K562 (cell line): ENCODE measurements around the gene LZTR1. TPM values are rescaled to one million over a fixed set of nuclear protein-coding genes. Genes with fewer than 3 reads are reported as not detected.

Experiments
- CBFA2T3 ChIP-seq: fragments of 450-650 bp; IDR thresholded peaks from 2 replicates; pipeline ENCODE4 v1.6.1; 2017
- CBX3 ChIP-seq, 2 experiments: IDR thresholded peaks; 1 replicate in 1 of 2; 2 replicates in 1 of 2; pipeline ENCODE4 v1.6.1; 2012; ENCODE audit warnings: inconsistent platforms in 2 of 2, low read length in 2 of 2, borderline replicate concordance in 1 of 2, control low read depth in 1 of 2
- DPF2 ChIP-seq: fragments of 450-650 bp; IDR thresholded peaks from 2 replicates; pipeline ENCODE4 v1.6.1; 2016
- HMGN3 ChIP-seq: IDR thresholded peaks from 2 replicates; pipeline ENCODE4 v1.6.1; 2011; ENCODE audit warnings: borderline replicate concordance, low read depth, mild to moderate bottlenecking, mixed read lengths, low read length; ENCODE audit not compliant: insufficient read length; ENCODE audit errors: extremely low read depth
- JUND ChIP-seq, 2 experiments: IDR thresholded peaks; 2 replicates in 1 of 2; 3 replicates in 1 of 2; pipeline ENCODE4 v1.6.1; 2011; ENCODE audit warnings: borderline replicate concordance in 2 of 2, low read depth in 2 of 2, low read length in 2 of 2, improper control_type of control experiment in 1 of 2, missing biosample characterization in 1 of 2, missing genetic modification characterization in 1 of 2, missing genetic modification reagents in 1 of 2
- MED1 ChIP-seq: sonication (generic); formaldehyde crosslinking; IDR thresholded peaks from 2 replicates; pipeline ENCODE4 v1.8.1; 2023; ENCODE audit warnings: missing genetic modification reagents, borderline replicate concordance
- MYBL2 ChIP-seq, 2 experiments: fragments of 450-650 bp in 1 of 2; sonication (generic) in 1 of 2; formaldehyde crosslinking in 1 of 2; IDR thresholded peaks; 2 replicates each; pipeline versions ENCODE4 v1.6.1 to v1.8.1; 2017 to 2022; ENCODE audit warnings: borderline replicate concordance in 1 of 2, inconsistent platforms in 1 of 2, low read depth in 1 of 2, mild to moderate bottlenecking in 1 of 2, missing genetic modification reagents in 1 of 2, moderate library complexity in 1 of 2
- SETDB1 ChIP-seq: IDR thresholded peaks from one replicate; pipeline ENCODE4 v1.6.1; 2012; ENCODE audit warnings: low read length, control low read depth, inconsistent platforms
- SPI1 ChIP-seq: IDR thresholded peaks from 2 replicates; pipeline ENCODE4 v1.6.1; 2011; ENCODE audit warnings: low read depth, low read length, control low read depth, borderline replicate concordance
- STAT5A ChIP-seq: IDR thresholded peaks from 2 replicates; pipeline ENCODE4 v1.6.1; 2012; ENCODE audit warnings: low read length, inconsistent platforms, borderline replicate concordance
- ZKSCAN8 ChIP-seq: fragments of 200-800 bp; sonication (Bioruptor generic); IDR thresholded peaks from 2 replicates; pipeline ENCODE4 v1.6.1; 2016; ENCODE audit warnings: missing genetic modification characterization, missing compliant biosample characterization
- ZNF175 ChIP-seq: fragments of 200-800 bp; sonication (Bioruptor generic); IDR thresholded peaks from 2 replicates; pipeline ENCODE4 v1.6.1; 2016; ENCODE audit warnings: low read depth, mild to moderate bottlenecking, missing genetic modification characterization, missing compliant biosample characterization
- ZNF586 ChIP-seq: fragments of 450-650 bp; formaldehyde crosslinking; conservative IDR thresholded peaks from 2 replicates; pipeline ENCODE4 v1.4.0; 2020; ENCODE audit warnings: mild to moderate bottlenecking, moderate library complexity
- polyA plus RNA-seq, 8 experiments: library from polyadenylated mRNA; depleted of rRNA in 4 of 8; stranded (reverse) in 5 of 8; unstranded in 3 of 8; fragments of >200 nt; fragmentation: Nextera tagmentation in 2 of 8; fragmentation: Illumina TruSeq in 1 of 8; extraction: Ambion mirVana in 2 of 8; extraction: Trizol in 1 of 8; gene quantifications; 2 replicates each; pipeline versions ENCODE4 v1.2.1 to v1.2.3, GENCODE V29; 2011 to 2014; ENCODE audit warnings: inconsistent platforms in 1 of 8, missing spikeins in 1 of 8
- total RNA-seq, 7 experiments: library from RNA; depleted of rRNA in 6 of 7; stranded (reverse); fragments of >200 nt in 6 of 7; fragmentation: Illumina TruSeq in 2 of 7; extraction: Trizol in 2 of 7; gene quantifications; 2 replicates each; pipeline versions ENCODE4 v1.2.1 to v1.2.3, GENCODE V29; 2011 to 2021; ENCODE audit warnings: low replicate concordance in 1 of 7
- TF ChIP-seq, protein P1 (sequence below): fragments of 250-450 bp; sonication (Bioruptor Pico); IDR thresholded peaks from 2 replicates; pipeline ENCODE4 v1.4.0; 2020
- TF ChIP-seq, protein P2 (sequence below): sonication (generic); formaldehyde crosslinking; IDR thresholded peaks from 2 replicates; pipeline ENCODE4 v1.8.0; 2022; ENCODE audit warnings: mild to moderate bottlenecking, missing genetic modification reagents

The LZTR1 gene
- total and polyA plus RNA-seq, 9 of the 15 experiments (the other 6 are each of a cell fraction or from before 2014, with no cell fraction given), result 2.2 to 135 (median 63.0) TPM

DNA sequence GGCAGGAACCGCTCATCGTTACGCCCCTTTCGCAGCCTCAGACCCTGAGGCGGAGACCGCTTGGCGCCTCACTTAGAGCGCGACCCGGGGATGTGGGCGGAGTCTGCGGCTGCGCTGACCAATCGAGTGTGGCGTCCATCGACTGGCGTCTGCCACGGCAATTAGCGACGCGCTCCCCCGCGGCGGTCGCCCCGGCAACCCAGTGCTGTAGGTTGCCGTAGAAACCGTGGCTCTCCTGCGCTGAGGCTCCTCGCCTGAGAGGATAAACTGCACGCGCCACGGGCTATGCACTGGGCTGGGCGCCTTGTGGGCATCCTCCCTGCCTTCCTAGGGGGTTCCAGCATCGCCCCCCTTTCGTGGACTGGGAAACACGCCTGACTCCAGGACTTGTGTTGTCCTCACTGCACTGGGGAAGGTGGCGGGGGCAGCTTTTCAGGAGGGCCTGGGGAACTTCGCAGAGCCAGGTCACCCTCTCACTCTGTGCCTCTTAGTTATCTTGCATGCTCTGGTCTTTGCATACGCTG is 32.2 kb downstream of the LZTR1 start (continued):
- TF ChIP-seq ZNF586 (no peak), STAT5A (no peak; the same call in 1 of the 2 replicates), ZNF175 (CRISPR knock-in tag) (no peak), CBX3 (IDR thresholded peaks at IDR 0.05; ENCODE audit: borderline replicate concordance in 1 of 2, low read length in 2 of 2) (peak; percentile 57 to 70), MYBL2 (IDR thresholded peaks at IDR 0.05; ENCODE audit: low read depth) (no peak), MYBL2 (CRISPR knock-in tag; IDR thresholded peaks at IDR 0.05; ENCODE audit: borderline replicate concordance) (no peak), MED1 (CRISPR knock-in tag) (no peak), HMGN3 (no peak), JUND (IDR thresholded peaks at IDR 0.05; ENCODE audit: borderline replicate concordance, low read depth, low read length) (peak; percentile 74), JUND (tag; IDR thresholded peaks at IDR 0.05; ENCODE audit: borderline replicate concordance, low read depth, low read length) (no peak; the same call in 1 of the 3 replicates), CBFA2T3 (no peak), SPI1 (no peak; the same call in 1 of the 2 replicates), SETDB1 (peak; percentile 54), ZKSCAN8 (no peak), DPF2 (no peak)
- TF ChIP-seq, protein P1, sequence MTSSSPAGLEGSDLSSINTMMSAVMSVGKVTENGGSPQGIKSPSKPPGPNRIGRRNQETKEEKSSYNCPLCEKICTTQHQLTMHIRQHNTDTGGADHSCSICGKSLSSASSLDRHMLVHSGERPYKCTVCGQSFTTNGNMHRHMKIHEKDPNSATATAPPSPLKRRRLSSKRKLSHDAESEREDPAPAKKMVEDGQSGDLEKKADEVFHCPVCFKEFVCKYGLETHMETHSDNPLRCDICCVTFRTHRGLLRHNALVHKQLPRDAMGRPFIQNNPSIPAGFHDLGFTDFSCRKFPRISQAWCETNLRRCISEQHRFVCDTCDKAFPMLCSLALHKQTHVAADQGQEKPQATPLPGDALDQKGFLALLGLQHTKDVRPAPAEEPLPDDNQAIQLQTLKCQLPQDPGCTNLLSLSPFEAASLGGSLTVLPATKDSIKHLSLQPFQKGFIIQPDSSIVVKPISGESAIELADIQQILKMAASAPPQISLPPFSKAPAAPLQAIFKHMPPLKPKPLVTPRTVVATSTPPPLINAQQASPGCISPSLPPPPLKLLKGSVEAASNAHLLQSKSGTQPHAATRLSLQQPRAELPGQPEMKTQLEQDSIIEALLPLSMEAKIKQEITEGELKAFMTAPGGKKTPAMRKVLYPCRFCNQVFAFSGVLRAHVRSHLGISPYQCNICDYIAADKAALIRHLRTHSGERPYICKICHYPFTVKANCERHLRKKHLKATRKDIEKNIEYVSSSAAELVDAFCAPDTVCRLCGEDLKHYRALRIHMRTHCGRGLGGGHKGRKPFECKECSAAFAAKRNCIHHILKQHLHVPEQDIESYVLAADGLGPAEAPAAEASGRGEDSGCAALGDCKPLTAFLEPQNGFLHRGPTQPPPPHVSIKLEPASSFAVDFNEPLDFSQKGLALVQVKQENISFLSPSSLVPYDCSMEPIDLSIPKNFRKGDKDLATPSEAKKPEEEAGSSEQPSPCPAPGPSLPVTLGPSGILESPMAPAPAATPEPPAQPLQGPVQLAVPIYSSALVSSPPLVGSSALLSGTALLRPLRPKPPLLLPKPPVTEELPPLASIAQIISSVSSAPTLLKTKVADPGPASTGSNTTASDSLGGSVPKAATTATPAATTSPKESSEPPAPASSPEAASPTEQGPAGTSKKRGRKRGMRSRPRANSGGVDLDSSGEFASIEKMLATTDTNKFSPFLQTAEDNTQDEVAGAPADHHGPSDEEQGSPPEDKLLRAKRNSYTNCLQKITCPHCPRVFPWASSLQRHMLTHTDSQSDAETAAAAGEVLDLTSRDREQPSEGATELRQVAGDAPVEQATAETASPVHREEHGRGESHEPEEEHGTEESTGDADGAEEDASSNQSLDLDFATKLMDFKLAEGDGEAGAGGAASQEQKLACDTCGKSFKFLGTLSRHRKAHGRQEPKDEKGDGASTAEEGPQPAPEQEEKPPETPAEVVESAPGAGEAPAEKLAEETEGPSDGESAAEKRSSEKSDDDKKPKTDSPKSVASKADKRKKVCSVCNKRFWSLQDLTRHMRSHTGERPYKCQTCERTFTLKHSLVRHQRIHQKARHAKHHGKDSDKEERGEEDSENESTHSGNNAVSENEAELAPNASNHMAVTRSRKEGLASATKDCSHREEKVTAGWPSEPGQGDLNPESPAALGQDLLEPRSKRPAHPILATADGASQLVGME (CRISPR knock-in tag), result peak; percentile 100
- TF ChIP-seq, protein P2, sequence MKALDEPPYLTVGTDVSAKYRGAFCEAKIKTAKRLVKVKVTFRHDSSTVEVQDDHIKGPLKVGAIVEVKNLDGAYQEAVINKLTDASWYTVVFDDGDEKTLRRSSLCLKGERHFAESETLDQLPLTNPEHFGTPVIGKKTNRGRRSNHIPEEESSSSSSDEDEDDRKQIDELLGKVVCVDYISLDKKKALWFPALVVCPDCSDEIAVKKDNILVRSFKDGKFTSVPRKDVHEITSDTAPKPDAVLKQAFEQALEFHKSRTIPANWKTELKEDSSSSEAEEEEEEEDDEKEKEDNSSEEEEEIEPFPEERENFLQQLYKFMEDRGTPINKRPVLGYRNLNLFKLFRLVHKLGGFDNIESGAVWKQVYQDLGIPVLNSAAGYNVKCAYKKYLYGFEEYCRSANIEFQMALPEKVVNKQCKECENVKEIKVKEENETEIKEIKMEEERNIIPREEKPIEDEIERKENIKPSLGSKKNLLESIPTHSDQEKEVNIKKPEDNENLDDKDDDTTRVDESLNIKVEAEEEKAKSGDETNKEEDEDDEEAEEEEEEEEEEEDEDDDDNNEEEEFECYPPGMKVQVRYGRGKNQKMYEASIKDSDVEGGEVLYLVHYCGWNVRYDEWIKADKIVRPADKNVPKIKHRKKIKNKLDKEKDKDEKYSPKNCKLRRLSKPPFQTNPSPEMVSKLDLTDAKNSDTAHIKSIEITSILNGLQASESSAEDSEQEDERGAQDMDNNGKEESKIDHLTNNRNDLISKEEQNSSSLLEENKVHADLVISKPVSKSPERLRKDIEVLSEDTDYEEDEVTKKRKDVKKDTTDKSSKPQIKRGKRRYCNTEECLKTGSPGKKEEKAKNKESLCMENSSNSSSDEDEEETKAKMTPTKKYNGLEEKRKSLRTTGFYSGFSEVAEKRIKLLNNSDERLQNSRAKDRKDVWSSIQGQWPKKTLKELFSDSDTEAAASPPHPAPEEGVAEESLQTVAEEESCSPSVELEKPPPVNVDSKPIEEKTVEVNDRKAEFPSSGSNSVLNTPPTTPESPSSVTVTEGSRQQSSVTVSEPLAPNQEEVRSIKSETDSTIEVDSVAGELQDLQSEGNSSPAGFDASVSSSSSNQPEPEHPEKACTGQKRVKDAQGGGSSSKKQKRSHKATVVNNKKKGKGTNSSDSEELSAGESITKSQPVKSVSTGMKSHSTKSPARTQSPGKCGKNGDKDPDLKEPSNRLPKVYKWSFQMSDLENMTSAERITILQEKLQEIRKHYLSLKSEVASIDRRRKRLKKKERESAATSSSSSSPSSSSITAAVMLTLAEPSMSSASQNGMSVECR, result no peak
